H9 (cell line): ENCODE measurements around the gene PLSCR4. TPM values are rescaled to one million over a fixed set of nuclear protein-coding genes. Genes with fewer than 3 reads are reported as not detected.

Source experiments
- DNase-seq: peaks from one replicate; pipeline ENCODE4 v3.0.0-alpha.2; 2017
- H2AFZ ChIP-seq: one replicate; pipeline ENCODE4 v1.6.1; 2013; ENCODE audit warnings: mild to moderate bottlenecking, low read length, control low read depth, moderate library complexity
- H2AK5ac ChIP-seq: 2 replicates; pipeline ENCODE4 v1.6.1; 2013; ENCODE audit warnings: low read length, control low read depth, mixed read lengths; ENCODE audit not compliant: insufficient read length
- H2BK120ac ChIP-seq: one replicate; pipeline ENCODE4 v1.6.1; 2013; ENCODE audit warnings: low read depth, mild to moderate bottlenecking, low read length, control low read depth, inconsistent platforms; ENCODE audit not compliant: poor library complexity, severe bottlenecking
- H2BK12ac ChIP-seq: 2 replicates; pipeline ENCODE4 v1.6.1; 2013; ENCODE audit warnings: low read length, control low read depth, mixed read lengths, low read depth; ENCODE audit not compliant: insufficient read length
- H2BK15ac ChIP-seq: 2 replicates; pipeline ENCODE4 v1.6.1; 2013; ENCODE audit warnings: low read depth, low read length, control low read depth
- H2BK20ac ChIP-seq: one replicate; pipeline ENCODE4 v1.6.1; 2013; ENCODE audit warnings: low read depth, mild to moderate bottlenecking, low read length, control low read depth, inconsistent platforms; ENCODE audit not compliant: poor library complexity, severe bottlenecking
- H2BK5ac ChIP-seq: 2 replicates; pipeline ENCODE4 v1.6.1; 2013; ENCODE audit warnings: low read length, control low read depth, mixed read lengths; ENCODE audit not compliant: insufficient read length
- H3K14ac ChIP-seq: 2 replicates; pipeline ENCODE4 v1.6.1; 2013; ENCODE audit warnings: low read length, control low read depth; ENCODE audit not compliant: insufficient read depth
- H3K18ac ChIP-seq: 2 replicates; pipeline ENCODE4 v1.6.1; 2013; ENCODE audit warnings: low read depth, mild to moderate bottlenecking, mixed read lengths, low read length, control low read depth; ENCODE audit not compliant: insufficient read length
- H3K23ac ChIP-seq: 2 replicates; pipeline ENCODE4 v1.6.1; 2013; ENCODE audit warnings: low read length, control low read depth, mixed read lengths, low read depth; ENCODE audit not compliant: insufficient read length
- H3K23me2 ChIP-seq: 2 replicates; pipeline ENCODE4 v1.6.1; 2013; ENCODE audit warnings: low read depth, mild to moderate bottlenecking, mixed read lengths, low read length, control low read depth; ENCODE audit not compliant: insufficient read length, poor library complexity, severe bottlenecking
- H3K27ac ChIP-seq: 2 replicates; pipeline ENCODE4 v1.5.1; 2013; ENCODE audit warnings: low read length, control low read depth, mixed read lengths, low read depth; ENCODE audit not compliant: insufficient read length
- H3K27me3 ChIP-seq: 2 replicates; pipeline ENCODE4 v1.6.1; 2013; ENCODE audit warnings: low read length, control low read depth, inconsistent platforms; ENCODE audit not compliant: insufficient read depth
- H3K4ac ChIP-seq: 2 replicates; pipeline ENCODE4 v1.6.1; 2013; ENCODE audit warnings: low read depth, mild to moderate bottlenecking, control low read depth, inconsistent platforms, low read length, moderate library complexity
- H3K4me1 ChIP-seq: 2 replicates; pipeline ENCODE4 v1.6.1; 2013; ENCODE audit warnings: low read length, control low read depth, inconsistent platforms; ENCODE audit not compliant: insufficient read depth
- H3K4me2 ChIP-seq: 2 replicates; pipeline ENCODE4 v1.6.1; 2013; ENCODE audit warnings: low read length, control low read depth, mixed read lengths; ENCODE audit not compliant: insufficient read length, insufficient read depth
- H3K56ac ChIP-seq: 2 replicates; pipeline ENCODE4 v1.6.1; 2013; ENCODE audit warnings: low read depth, mild to moderate bottlenecking, mixed read lengths, low read length, control low read depth; ENCODE audit not compliant: insufficient read length
- H3K79me1 ChIP-seq: 2 replicates; pipeline ENCODE4 v1.6.1; 2013; ENCODE audit warnings: low read depth, mild to moderate bottlenecking, moderate library complexity, low read length, control low read depth, inconsistent platforms; ENCODE audit not compliant: insufficient read depth, poor library complexity, severe bottlenecking
- H3K79me2 ChIP-seq: 2 replicates; pipeline ENCODE4 v1.6.1; 2013; ENCODE audit warnings: low read length, control low read depth, inconsistent platforms; ENCODE audit not compliant: insufficient read depth
- H3K9ac ChIP-seq: 2 replicates; pipeline ENCODE4 v1.6.1; 2013; ENCODE audit warnings: low read length, control low read depth, mixed read lengths; ENCODE audit not compliant: insufficient read length; ENCODE audit errors: extremely low read depth
- H3K9me3 ChIP-seq: one replicate; pipeline ENCODE4 v1.6.1; 2013; ENCODE audit warnings: low read depth, low read length, inconsistent platforms; ENCODE audit not compliant: control insufficient read depth
- H3T11ph ChIP-seq: one replicate; pipeline ENCODE4 v1.6.1; 2013; ENCODE audit warnings: mild to moderate bottlenecking, low read length, control low read depth, inconsistent platforms
- H4K20me1 ChIP-seq: one replicate; pipeline ENCODE4 v1.6.1; 2013; ENCODE audit not compliant: control insufficient read depth, insufficient read length, insufficient read depth
- H4K5ac ChIP-seq: 2 replicates; pipeline ENCODE4 v1.6.1; 2013; ENCODE audit warnings: low read depth, mild to moderate bottlenecking, mixed read lengths, low read length, control low read depth; ENCODE audit not compliant: insufficient read length
- H4K8ac ChIP-seq: replicated peaks from 2 replicates; pipeline ENCODE4 v1.6.1; 2013; ENCODE audit warnings: low read length, control low read depth, mixed read lengths, low read depth; ENCODE audit not compliant: insufficient read length
- H4K91ac ChIP-seq: 2 replicates; pipeline ENCODE4 v1.6.1; 2013; ENCODE audit warnings: low read depth, mild to moderate bottlenecking, moderate library complexity, mixed read lengths, low read length, control low read depth; ENCODE audit not compliant: insufficient read length
- H3K27ac Mint-ChIP-seq, 3 experiments: 2 replicates in 2 of 3; 3 replicates in 1 of 3; pipeline ENCODE4 v1.8.0; 2020 to 2021; ENCODE audit warnings: mixed read lengths in 3 of 3, mild to moderate bottlenecking in 1 of 3, moderate library complexity in 1 of 3
- H3K27me3 Mint-ChIP-seq: 2 replicates; pipeline ENCODE4 v1.8.0; 2021; ENCODE audit warnings: low read depth, mild to moderate bottlenecking, moderate library complexity, mixed read lengths
- H3K36me3 Mint-ChIP-seq, 3 experiments: 2 replicates in 2 of 3; 3 replicates in 1 of 3; pipeline ENCODE4 v1.8.0; 2020 to 2021; ENCODE audit warnings: low read depth in 3 of 3, mixed read lengths in 3 of 3; ENCODE audit not compliant: insufficient read depth in 1 of 3
- H3K4me1 Mint-ChIP-seq, 2 experiments: 2 replicates each; pipeline ENCODE4 v1.8.0; 2020; ENCODE audit warnings: mixed read lengths in 2 of 2
- H3K4me3 Mint-ChIP-seq, 2 experiments: 2 replicates in 1 of 2; 3 replicates in 1 of 2; pipeline ENCODE4 v1.8.0; 2020 to 2021; ENCODE audit warnings: mild to moderate bottlenecking in 2 of 2, mixed read lengths in 2 of 2, moderate library complexity in 1 of 2
- H3K9me3 Mint-ChIP-seq, 2 experiments: 2 replicates in 1 of 2; 3 replicates in 1 of 2; pipeline ENCODE4 v1.8.0; 2020; ENCODE audit warnings: mild to moderate bottlenecking in 2 of 2, mixed read lengths in 2 of 2, moderate library complexity in 1 of 2
- CTCF ChIP-seq: fragments of 200-600 bp; sonication (generic); conservative IDR thresholded peaks from 3 replicates; pipeline ENCODE4 v1.8.0; 2021; ENCODE audit warnings: antibody characterized with exemption, mild to moderate bottlenecking
- WGBS: extraction: QIAGEN DNeasy Blood & Tissue Kit; methylation state at CpG from one replicate; pipeline ENCODE4 v1.1.7; 2013; ENCODE audit warnings: missing lambda C conversion rate, low lambda C conversion rate, mixed read lengths; ENCODE audit not compliant: insufficient read length; ENCODE audit errors: extremely low coverage; 5-methylcytosine and 5-hydroxymethylcytosine counted together
- total RNA-seq: library from RNA; stranded (reverse); gene quantifications from 2 replicates; pipeline ENCODE4 v1.2.1, GENCODE V29; 2021

Gene PLSCR4
- total RNA-seq, 1 experiment from 2014 or later, result 1.2 TPM

GRCh38 chr3:146163584-146163983 is 87.3 kb downstream of the PLSCR4 start:
- no peak for DNase-seq
- Histone ChIP-seq H3K4me2 (no peak overlapping the region), H3K9ac (no peak overlapping the region)

More at GRCh38 chr3:146163584-146163983, 87.3 kb downstream of the PLSCR4 start:
- H4K5ac ChIP-seq, result no peak overlapping the region
- WGBS, result no CpG with 5 or more reads among the region's 2 CpGs
- no peak overlapping the region for H2BK120ac ChIP-seq
- no peak overlapping the region for H2AK5ac ChIP-seq
- no peak overlapping the region for H4K91ac ChIP-seq
- H3K4ac ChIP-seq, result no peak overlapping the region
- H2BK20ac ChIP-seq, result no peak overlapping the region
- no peak overlapping the region for H2BK12ac ChIP-seq
- Mint-ChIP-seq H3K36me3 (no peaks in the 10 kb centered on the region), H3K4me3 (no peak overlapping the region), H3K27ac (no peak overlapping the region; a peak in 1 of 7 replicates), H3K9me3 (no peaks in the 10 kb centered on the region), H3K4me1 (peaks cover 30 to 33% of the 10 kb centered on the region in 2 experiments), H3K27me3 (peaks cover 16% of the 10 kb centered on the region)
- H2BK5ac ChIP-seq, result no peak overlapping the region
- no peak overlapping the region for H3T11ph ChIP-seq
- H3K4me1 ChIP-seq, result peaks cover 5% of the 10 kb centered on the region; the same call in 1 of the 2 replicates
- no peaks in the 10 kb centered on the region for H4K20me1 ChIP-seq
- H3K18ac ChIP-seq, result no peak overlapping the region
- no peak overlapping the region for H3K23ac ChIP-seq
- no peak overlapping the region for H3K27ac ChIP-seq
- no peaks in the 10 kb centered on the region for H3K27me3 ChIP-seq
- H3K79me1 ChIP-seq, result no peaks in the 10 kb centered on the region
- H3K79me2 ChIP-seq, result no peaks in the 10 kb centered on the region; the same call in 1 of the 2 replicates
- H3K56ac ChIP-seq, result no peak overlapping the region
- H2AFZ ChIP-seq, result no peak overlapping the region
- no peak overlapping the region for H4K8ac ChIP-seq
- no peaks in the 10 kb centered on the region for H3K23me2 ChIP-seq
- TF ChIP-seq CTCF, result 0 out of 3 replicates have a peak, but pooled peaks have one; percentile 16
- no peak overlapping the region for H2BK15ac ChIP-seq
- no peaks in the 10 kb centered on the region for H3K9me3 ChIP-seq
- H3K14ac ChIP-seq, result no peak overlapping the region
